ENCODE results near the gene IL36B.

The IL36B gene

DNA sequence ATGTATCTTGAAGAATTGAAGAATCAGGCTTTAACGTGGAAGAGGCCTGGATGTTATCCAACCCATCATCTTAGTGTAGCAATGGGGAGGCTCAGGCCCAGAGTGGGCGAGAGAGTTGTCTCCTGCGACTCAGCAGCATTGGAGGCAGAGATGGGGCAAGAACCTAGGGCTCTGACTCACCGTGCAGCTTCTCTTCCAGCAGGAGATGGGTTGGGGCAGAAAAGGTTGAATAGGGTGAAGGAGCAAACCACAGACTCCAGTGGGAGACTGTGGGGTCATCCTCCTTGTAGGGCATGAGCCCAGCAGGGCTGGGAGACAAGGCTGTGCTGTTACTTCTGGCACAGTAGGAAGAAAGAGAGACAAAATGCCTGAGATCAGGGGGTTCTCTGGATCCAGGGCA, 7.7 kb upstream of the IL36B start:
- Histone ChIP-seq H3K36me3 (ENCODE audit: control insufficient read depth, insufficient read depth, low read length) (no peaks in the 10 kb centered on the region), H3K4me1 (ENCODE audit: control insufficient read depth, insufficient read depth, low read length) (no peaks in the 10 kb centered on the region), H3K27me3 (ENCODE audit: control insufficient read depth, insufficient read depth, low read length) (no peaks in the 10 kb centered on the region), H3K9ac (ENCODE audit: low read length) (no peak overlapping the region), H3K9me3 (ENCODE audit: control insufficient read depth, low read length) (no peaks in the 10 kb centered on the region), H3K4me3 (ENCODE audit: low read length) (no peak overlapping the region)

DNA sequence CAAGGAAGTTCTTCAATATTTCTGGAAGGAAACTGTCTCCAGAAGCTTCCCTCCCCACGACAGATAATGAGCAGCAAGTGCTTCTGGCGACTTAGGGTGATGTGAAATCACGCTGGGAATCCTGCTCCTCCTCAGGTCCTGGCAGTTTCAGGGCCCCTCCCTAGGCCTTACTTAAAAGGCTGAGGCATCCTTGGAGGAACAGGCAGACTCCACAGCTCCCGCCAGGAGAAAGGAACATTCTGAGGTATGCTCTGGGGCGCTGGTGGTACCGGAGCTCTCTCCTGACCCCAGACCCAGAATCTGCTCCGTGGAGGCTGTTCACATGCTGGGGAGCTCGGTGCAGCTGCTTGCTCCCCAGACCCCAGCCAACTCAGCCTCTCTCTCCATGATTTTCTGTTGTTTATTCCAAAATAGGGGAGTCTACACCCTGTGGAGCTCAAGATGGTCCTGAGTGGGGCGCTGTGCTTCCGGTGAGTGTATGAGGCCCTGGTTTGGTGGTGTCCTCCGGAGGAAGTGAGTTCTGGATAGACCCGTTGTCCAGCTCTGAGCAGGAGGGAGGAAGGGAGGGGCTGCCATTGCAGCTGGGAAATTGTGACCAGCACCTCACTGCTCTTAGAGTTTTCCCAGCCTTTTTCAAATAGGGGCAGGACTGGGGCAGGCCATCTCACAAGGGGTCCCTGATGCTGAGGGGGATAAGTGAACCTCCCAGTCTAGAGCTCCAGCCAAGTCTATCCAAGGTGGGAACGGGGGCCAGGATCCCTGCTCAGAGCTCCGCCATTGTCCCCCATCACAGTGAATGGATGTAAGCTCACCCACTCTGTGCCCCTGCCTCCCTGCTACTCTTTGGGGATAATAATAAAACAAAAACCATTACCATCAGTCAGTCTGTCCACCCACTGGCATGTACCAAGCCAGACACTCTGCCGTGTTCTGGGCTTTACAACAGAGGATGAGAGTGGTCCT, 6.6 kb upstream of the IL36B start, which contains the start of gene IL36RN:
Gene IL36RN, plus strand, starts transcription at position 201 of the 963 bp plus-strand sequence. Its CDS starts 241 bp downstream, at position 442.
- no peaks in the 10 kb centered on the region for H3K27me3 ChIP-seq (ENCODE audit: control insufficient read depth, insufficient read depth, low read length)
- H3K9me3 ChIP-seq (ENCODE audit: control insufficient read depth, low read length), result no peaks in the 10 kb centered on the region

DNA sequence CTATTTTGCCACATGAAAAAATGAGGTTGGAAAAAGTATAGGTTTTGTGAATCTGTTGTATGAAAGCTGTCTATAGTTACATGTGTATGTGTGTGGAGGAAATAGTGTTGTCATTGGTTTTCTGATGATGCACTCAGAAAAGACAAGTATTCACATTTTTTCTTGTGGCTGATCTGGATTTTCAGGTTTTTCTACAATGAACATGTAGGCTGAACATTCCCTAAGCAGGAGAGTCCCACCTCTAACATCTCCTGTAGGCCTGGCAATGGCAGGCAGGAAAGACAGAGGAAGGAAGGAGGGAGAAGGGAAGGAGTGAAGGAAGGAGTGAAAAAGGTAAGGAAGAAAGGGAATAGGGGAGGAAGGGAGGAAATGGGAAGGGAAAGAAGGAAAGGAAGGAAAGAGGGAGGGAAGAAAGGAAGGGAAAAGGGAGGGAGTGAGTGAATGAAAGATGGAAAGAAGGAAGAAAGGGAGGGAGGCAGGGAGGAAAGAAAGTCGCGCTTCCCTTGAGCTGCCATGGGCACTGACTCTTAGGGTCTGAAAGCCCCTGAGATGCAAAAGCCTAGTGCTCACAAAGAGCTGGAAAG, 5.8 kb upstream of the IL36B start:
- Histone ChIP-seq H3K27me3 (ENCODE audit: control insufficient read depth, insufficient read depth, low read length) (no peaks in the 10 kb centered on the region), H3K36me3 (ENCODE audit: control insufficient read depth, insufficient read depth, low read length) (no peaks in the 10 kb centered on the region), H3K9ac (ENCODE audit: low read length) (no peak overlapping the region), H3K4me3 (ENCODE audit: low read length) (no peak overlapping the region), H3K4me1 (ENCODE audit: control insufficient read depth, insufficient read depth, low read length) (no peaks in the 10 kb centered on the region), H3K9me3 (ENCODE audit: control insufficient read depth, low read length) (no peaks in the 10 kb centered on the region)

More for the DNA sequence above, 6.6 kb upstream of the IL36B start, which contains the start of gene IL36RN:
- H3K9ac ChIP-seq (ENCODE audit: low read length), result no peak within 1 kb of the TSS
- H3K4me3 ChIP-seq (ENCODE audit: low read length), result no peak within 1 kb of the TSS
- no peaks in the 10 kb centered on the region for H3K4me1 ChIP-seq (ENCODE audit: control insufficient read depth, insufficient read depth, low read length)
- H3K36me3 ChIP-seq (ENCODE audit: control insufficient read depth, insufficient read depth, low read length), result no peaks in the 10 kb centered on the region

DNA sequence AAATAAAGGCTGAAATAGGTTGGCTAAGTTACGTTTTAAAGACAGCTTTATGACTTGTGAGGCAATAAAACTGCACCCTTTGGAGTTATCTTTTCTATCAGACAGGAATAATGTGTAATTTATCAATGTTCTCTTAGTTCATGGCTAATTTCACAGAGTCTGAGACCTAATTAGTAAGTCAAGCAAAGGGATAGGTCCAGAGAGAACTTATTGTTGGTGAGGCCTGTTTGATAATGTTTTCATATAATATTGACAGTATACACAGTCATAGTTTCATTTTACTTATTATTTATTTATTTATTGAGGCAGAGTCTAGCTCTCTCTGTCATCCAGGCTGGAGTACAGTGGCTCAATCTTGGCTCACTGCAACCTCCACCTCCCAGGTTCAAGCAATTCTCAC, 4.5 kb upstream of the IL36B start:
- Histone ChIP-seq H3K4me1 (ENCODE audit: control insufficient read depth, insufficient read depth, low read length) (no peaks in the 10 kb centered on the region), H3K4me3 (ENCODE audit: low read length) (no peak overlapping the region), H3K36me3 (ENCODE audit: control insufficient read depth, insufficient read depth, low read length) (no peaks in the 10 kb centered on the region), H3K9ac (ENCODE audit: low read length) (no peak overlapping the region), H3K27me3 (ENCODE audit: control insufficient read depth, insufficient read depth, low read length) (no peaks in the 10 kb centered on the region), H3K9me3 (ENCODE audit: control insufficient read depth, low read length) (no peaks in the 10 kb centered on the region)

DNA sequence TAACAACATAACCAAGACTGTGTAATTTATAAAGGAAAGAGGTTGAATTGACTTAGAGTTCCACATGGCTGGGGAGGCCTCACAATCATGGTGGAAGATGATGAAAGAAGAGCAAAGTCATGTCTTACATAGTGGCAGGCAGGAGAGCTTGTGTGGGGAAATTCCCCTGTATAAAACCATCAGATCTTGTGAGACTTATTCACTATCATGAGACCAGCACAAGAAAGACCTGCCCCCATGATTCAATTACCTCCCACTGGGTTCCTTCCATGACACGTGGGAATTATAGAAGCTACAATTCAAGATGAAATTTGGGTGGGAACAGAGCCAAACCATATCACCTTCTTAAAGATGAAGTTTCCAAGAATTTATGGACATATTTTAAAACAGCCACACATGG, 3.9 kb upstream of the IL36B start:
- no peaks in the 10 kb centered on the region for H3K27me3 ChIP-seq (ENCODE audit: control insufficient read depth, insufficient read depth, low read length)
- no peak overlapping the region for H3K4me3 ChIP-seq (ENCODE audit: low read length)
- H3K9me3 ChIP-seq (ENCODE audit: control insufficient read depth, low read length), result no peaks in the 10 kb centered on the region
- no peak overlapping the region for H3K9ac ChIP-seq (ENCODE audit: low read length)
- H3K36me3 ChIP-seq (ENCODE audit: control insufficient read depth, insufficient read depth, low read length), result no peaks in the 10 kb centered on the region
- no peaks in the 10 kb centered on the region for H3K4me1 ChIP-seq (ENCODE audit: control insufficient read depth, insufficient read depth, low read length)

DNA sequence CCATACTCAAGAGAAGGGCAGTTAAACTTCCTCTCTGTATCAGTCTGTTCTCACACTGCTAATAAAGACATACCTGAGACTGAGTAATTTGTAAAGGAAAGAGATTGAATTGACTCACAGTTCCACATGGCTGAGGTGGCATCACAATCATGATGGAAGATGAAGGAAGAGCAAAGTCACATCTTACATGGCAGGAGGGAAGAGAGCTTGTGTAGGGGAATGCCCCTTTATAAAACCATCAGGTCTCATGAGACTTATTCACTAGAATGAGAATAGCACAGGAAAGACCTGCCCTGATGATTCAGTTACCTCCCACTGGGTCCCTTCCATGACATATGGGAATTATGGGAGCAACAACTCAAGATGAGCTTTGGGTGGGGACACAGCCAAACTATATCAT, 1.4 kb upstream of the IL36B start:
- Histone ChIP-seq H3K36me3 (ENCODE audit: control insufficient read depth, insufficient read depth, low read length) (no peaks in the 10 kb centered on the region), H3K9ac (ENCODE audit: low read length) (no peak overlapping the region), H3K27me3 (ENCODE audit: control insufficient read depth, insufficient read depth, low read length) (no peaks in the 10 kb centered on the region), H3K4me3 (ENCODE audit: low read length) (no peak overlapping the region), H3K4me1 (ENCODE audit: control insufficient read depth, insufficient read depth, low read length) (no peaks in the 10 kb centered on the region), H3K9me3 (ENCODE audit: control insufficient read depth, low read length) (no peaks in the 10 kb centered on the region)

DNA sequence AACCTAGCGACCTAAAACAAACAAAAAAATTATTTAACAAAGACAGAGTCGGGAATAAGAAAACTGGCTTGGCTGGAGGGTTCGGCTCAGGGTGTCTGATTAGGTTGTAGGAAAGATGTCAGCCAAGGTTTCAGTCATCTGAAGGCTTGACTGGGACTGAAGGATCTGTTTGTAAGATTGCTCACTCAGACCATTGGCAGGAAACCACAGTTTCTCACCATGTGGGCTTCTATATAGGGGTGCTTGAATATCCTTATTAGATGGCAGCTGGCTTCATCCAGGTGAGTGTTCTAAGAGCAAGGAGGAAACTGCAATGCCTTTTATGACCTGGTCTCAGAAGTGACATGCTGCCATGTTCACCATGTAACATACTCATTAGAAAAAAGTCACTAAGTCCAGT, 999 bp upstream of the IL36B start:
- Histone ChIP-seq H3K9ac (ENCODE audit: low read length) (no peak overlapping the region), H3K4me1 (ENCODE audit: control insufficient read depth, insufficient read depth, low read length) (no peaks in the 10 kb centered on the region), H3K9me3 (ENCODE audit: control insufficient read depth, low read length) (no peaks in the 10 kb centered on the region), H3K27me3 (ENCODE audit: control insufficient read depth, insufficient read depth, low read length) (no peaks in the 10 kb centered on the region), H3K4me3 (ENCODE audit: low read length) (no peak overlapping the region), H3K36me3 (ENCODE audit: control insufficient read depth, insufficient read depth, low read length) (no peaks in the 10 kb centered on the region)

DNA sequence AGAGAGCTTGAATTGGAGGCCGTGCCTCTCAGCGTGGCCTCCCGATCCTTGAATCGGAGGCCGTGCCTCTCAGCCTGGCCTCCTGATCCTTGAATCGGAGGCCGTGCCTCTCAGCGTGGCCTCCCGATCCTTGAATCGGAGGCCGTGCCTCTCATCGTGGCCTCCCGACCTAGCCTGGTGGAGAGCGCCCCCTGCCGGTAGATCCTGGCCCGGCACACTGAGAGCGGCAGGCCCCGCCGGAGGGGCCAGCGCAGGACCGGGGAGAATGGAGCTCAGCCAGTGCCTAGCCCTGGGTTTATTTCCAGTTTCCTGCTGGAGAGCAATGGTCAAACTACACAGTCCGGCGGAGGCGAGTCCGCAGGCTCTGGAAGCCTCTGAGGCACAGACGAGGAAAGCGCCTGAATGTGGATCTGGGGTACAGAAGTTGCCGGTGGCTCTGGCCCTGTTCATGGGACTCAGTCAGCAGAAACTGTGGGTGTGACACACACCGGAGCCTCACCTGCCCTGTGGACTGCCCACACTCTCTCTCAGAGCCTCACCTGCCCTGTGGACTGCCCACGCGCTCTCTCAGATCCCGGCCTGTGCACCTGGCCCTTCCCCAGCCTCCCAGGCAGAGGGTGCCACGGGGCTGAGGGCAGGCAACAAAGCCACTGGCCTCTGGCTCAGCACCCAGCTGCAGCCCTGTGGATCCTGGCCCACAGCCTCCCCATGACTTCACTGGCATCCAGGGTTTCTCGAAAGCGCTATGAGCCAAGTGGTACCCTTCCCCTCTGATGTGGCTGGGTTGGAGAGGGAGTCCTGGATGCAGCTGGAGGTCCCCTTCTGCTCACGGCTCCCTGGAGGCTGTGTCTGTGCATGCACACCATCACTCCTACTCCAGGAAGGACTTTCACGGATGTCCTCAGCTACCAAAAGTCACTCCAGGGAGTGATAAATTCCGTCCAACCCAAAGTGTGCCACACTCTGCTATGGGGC, 1.5 kb downstream of the IL36B start:
- no peaks in the 10 kb centered on the region for H3K27me3 ChIP-seq (ENCODE audit: control insufficient read depth, insufficient read depth, low read length)
- H3K36me3 ChIP-seq (ENCODE audit: control insufficient read depth, insufficient read depth, low read length), result no peaks in the 10 kb centered on the region
- H3K4me3 ChIP-seq (ENCODE audit: low read length), result no peak overlapping the region

DNA sequence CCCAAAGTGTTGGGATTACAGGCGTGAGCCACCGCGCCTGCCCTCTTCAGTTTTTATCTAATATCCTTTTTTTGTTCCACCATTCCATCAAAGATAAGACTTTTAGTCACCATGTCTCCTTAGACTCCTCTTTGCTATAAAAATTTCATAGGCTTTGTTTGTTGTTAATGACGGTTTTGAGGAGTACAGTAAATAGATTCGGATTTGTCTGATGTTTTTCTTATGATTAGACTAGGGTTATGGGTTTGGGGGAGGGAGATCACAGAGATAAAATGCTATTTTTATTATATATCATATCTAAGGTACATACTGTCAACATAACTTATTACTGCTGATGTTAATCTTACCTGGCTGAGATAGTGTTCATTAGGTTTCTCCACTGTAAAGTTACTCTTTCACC, 6.2 kb downstream of the IL36B start:
- H3K9ac ChIP-seq (ENCODE audit: low read length), result no peak overlapping the region

More for the DNA sequence above, 1.5 kb downstream of the IL36B start:
- Histone ChIP-seq H3K9me3 (ENCODE audit: control insufficient read depth, low read length) (no peaks in the 10 kb centered on the region), H3K4me1 (ENCODE audit: control insufficient read depth, insufficient read depth, low read length) (no peaks in the 10 kb centered on the region), H3K9ac (ENCODE audit: low read length) (no peak overlapping the region)

DNA sequence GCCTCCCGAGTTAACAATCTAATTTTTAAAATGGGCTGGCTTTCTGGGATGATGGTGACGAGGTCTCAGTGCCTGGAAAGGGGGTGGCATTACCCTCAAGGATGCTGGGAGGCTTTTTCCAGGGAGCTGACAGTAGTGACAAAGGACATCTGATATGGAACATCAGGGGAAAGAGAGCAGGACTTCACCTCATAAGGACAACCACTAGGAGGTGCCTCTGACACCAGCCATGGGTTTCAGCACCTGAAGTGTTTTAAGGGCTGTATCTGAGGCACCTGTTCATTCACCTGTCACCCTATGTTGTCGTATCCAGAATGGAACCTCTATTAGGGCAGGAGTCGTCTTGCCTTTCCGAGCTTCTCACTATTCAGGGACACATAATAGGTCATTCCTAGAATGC, 10.8 kb downstream of the IL36B start:
- no peak overlapping the region for H3K4me3 ChIP-seq (ENCODE audit: low read length)
- H3K4me1 ChIP-seq (ENCODE audit: control insufficient read depth, insufficient read depth, low read length), result peaks cover 14% of the 10 kb centered on the region
- no peaks in the 10 kb centered on the region for H3K9me3 ChIP-seq (ENCODE audit: control insufficient read depth, low read length)
- H3K36me3 ChIP-seq (ENCODE audit: control insufficient read depth, insufficient read depth, low read length), result no peaks in the 10 kb centered on the region
- H3K9ac ChIP-seq (ENCODE audit: low read length), result no peak overlapping the region
- no peaks in the 10 kb centered on the region for H3K27me3 ChIP-seq (ENCODE audit: control insufficient read depth, insufficient read depth, low read length)

More for the DNA sequence above, 6.2 kb downstream of the IL36B start:
- H3K4me3 ChIP-seq (ENCODE audit: low read length), result no peak overlapping the region
- no peaks in the 10 kb centered on the region for H3K27me3 ChIP-seq (ENCODE audit: control insufficient read depth, insufficient read depth, low read length)
- H3K9me3 ChIP-seq (ENCODE audit: control insufficient read depth, low read length), result no peaks in the 10 kb centered on the region
- no peaks in the 10 kb centered on the region for H3K4me1 ChIP-seq (ENCODE audit: control insufficient read depth, insufficient read depth, low read length)
- H3K36me3 ChIP-seq (ENCODE audit: control insufficient read depth, insufficient read depth, low read length), result no peaks in the 10 kb centered on the region

DNA sequence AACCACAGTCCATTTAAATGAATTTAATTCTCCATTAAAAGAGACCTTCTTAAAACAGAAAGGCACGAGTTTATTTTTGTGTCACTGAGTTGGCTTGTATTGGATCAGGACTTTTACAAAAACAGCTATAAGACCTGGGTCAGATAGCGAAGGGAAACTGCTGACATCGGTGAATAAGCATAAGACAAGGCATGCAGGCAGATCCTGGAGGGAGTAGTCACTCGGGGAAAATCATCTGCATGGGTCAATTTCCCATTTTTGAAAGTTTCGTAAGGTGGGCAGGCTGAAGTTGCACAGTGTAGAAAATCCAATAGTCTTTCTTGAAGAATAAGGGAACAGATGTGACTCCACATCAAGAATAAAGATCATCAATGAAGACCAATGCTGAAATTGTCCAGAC, 12.9 kb downstream of the IL36B start:
- H3K4me3 ChIP-seq (ENCODE audit: low read length), result no peak overlapping the region
- no peaks in the 10 kb centered on the region for H3K27me3 ChIP-seq (ENCODE audit: control insufficient read depth, insufficient read depth, low read length)
- no peak overlapping the region for H3K9ac ChIP-seq (ENCODE audit: low read length)
- H3K36me3 ChIP-seq (ENCODE audit: control insufficient read depth, insufficient read depth, low read length), result no peaks in the 10 kb centered on the region
- peaks cover 14% of the 10 kb centered on the region for H3K4me1 ChIP-seq (ENCODE audit: control insufficient read depth, insufficient read depth, low read length)
- H3K9me3 ChIP-seq (ENCODE audit: control insufficient read depth, low read length), result no peaks in the 10 kb centered on the region
